HG03159 (cell line): ENCODE results near the gene GATA2.

Experiments
- ATAC-seq: cut with Tn5 transposase; IDR thresholded peaks from one replicate; pipeline ENCODE4 v1.9.1; 2021; ENCODE audit warnings: mild to moderate bottlenecking, moderate library complexity; ENCODE audit not compliant: unreplicated experiment

GATA2 gene

GRCh38 chr3:128436214-128436613, 56.8 kb downstream of the GATA2 start:
- no peak for ATAC-seq

- no peak for ATAC-seq
Observed at GRCh38 chr3:128435561-128435960, 57.4 kb downstream of the GATA2 start.

GRCh38 chr3:128435058-128435457, 57.9 kb downstream of the GATA2 start:
- no peak for ATAC-seq

- ATAC-seq = no peak
Observed at GRCh38 chr3:128434524-128434923, 58.5 kb downstream of the GATA2 start.

- ATAC-seq = no peak
Observed at GRCh38 chr3:128433837-128434165, 59.2 kb downstream of the GATA2 start.

- no peak for ATAC-seq
Observed at GRCh38 chr3:128432971-128433836, 59.8 kb downstream of the GATA2 start.

- no peak for ATAC-seq
Observed at GRCh38 chr3:128432301-128432970, 60.6 kb downstream of the GATA2 start.

GRCh38 chr3:128431803-128432300, 61.1 kb downstream of the GATA2 start:
- ATAC-seq = no peak

- no peak for ATAC-seq
Observed at GRCh38 chr3:128430731-128431130, 62.3 kb downstream of the GATA2 start.

- ATAC-seq = no peak
Observed at GRCh38 chr3:128430301-128430700, 62.7 kb downstream of the GATA2 start.

- ATAC-seq = no peak
Observed at GRCh38 chr3:128429751-128430150, 63.2 kb downstream of the GATA2 start.
